Ishikawa (cell line): ENCODE results near the gene SIRT5.

Experiments
- CEBPB ChIP-seq: IDR thresholded peaks from 2 replicates; pipeline ENCODE4 v1.6.1; 2012
- CREB1 ChIP-seq: IDR thresholded peaks from 2 replicates; pipeline ENCODE4 v1.6.1; 2012; ENCODE audit warnings: low read depth
- EGR1 ChIP-seq: IDR thresholded peaks from 2 replicates; pipeline ENCODE4 v1.6.1; 2012
- EP300 ChIP-seq: IDR thresholded peaks from 2 replicates; pipeline ENCODE4 v1.6.1; 2012; ENCODE audit warnings: borderline replicate concordance
- FOXM1 ChIP-seq: IDR thresholded peaks from 2 replicates; pipeline ENCODE4 v1.6.1; 2012; ENCODE audit warnings: low read depth, borderline replicate concordance
- MAX ChIP-seq: IDR thresholded peaks from 2 replicates; pipeline ENCODE4 v1.6.1; 2012
- NFIC ChIP-seq: IDR thresholded peaks from 2 replicates; pipeline ENCODE4 v1.6.1; 2012
- RAD21 ChIP-seq: IDR thresholded peaks from 2 replicates; pipeline ENCODE4 v1.6.1; 2012; ENCODE audit warnings: low read depth
- REST ChIP-seq: IDR thresholded peaks from 2 replicates; pipeline ENCODE4 v1.6.1; 2012; ENCODE audit warnings: low read depth, mild to moderate bottlenecking
- TCF12 ChIP-seq: IDR thresholded peaks from 2 replicates; pipeline ENCODE4 v1.6.1; 2012; ENCODE audit warnings: low read depth
- USF1 ChIP-seq: IDR thresholded peaks from 2 replicates; pipeline ENCODE4 v1.6.1; 2012
- YY1 ChIP-seq: IDR thresholded peaks from 2 replicates; pipeline ENCODE4 v1.6.1; 2012; ENCODE audit warnings: low read depth
- ZBTB7A ChIP-seq: IDR thresholded peaks from 2 replicates; pipeline ENCODE4 v1.6.1; 2012; ENCODE audit warnings: low read depth

- TF ChIP-seq ZBTB7A (no peak), MAX (no peak), YY1 (no peak), EP300 (no peak), NFIC (no peak), EGR1 (no peak), REST (no peak), CEBPB (no peak), RAD21 (no peak), USF1 (no peak), CREB1 (no peak), FOXM1 (no peak), TCF12 (no peak)
Observed at GRCh38 chr6:13550656-13551055, 23.7 kb upstream of the SIRT5 start.
